ENCODE results near the gene SOCS1. TPM values are rescaled to one million over a fixed set of nuclear protein-coding genes. Genes with fewer than 3 reads are reported as not detected.

SOCS1 gene
- total and polyA plus RNA-seq, 3 donors from 2014 or later, result 3.6 to 16.8 (median 10.7) TPM

GRCh38 chr16:11217651-11218603 is 38.1 kb downstream of the SOCS1 start:
- intact Hi-C loops (cut with DNase I; ENCODE audit: low total_unique reads), result no loop called here
- TF ChIP-seq CTCF (IDR thresholded peaks at IDR 0.05), result no peak
- TF ChIP-seq POLR2A (IDR thresholded peaks at IDR 0.05), result no peak
- H3K27ac ChIP-seq, result no peak overlapping the region
- no peaks in the 10 kb centered on the region for H3K27me3 ChIP-seq
- no peak for DNase-seq
- H3K36me3 ChIP-seq (ENCODE audit: low read depth, missing control alignments), result no peaks in the 10 kb centered on the region
- no peaks in the 10 kb centered on the region for H3K9me3 ChIP-seq
- no peaks in the 10 kb centered on the region for H3K4me1 ChIP-seq
- WGBS, 2 donors, result 66 to 69% methylated on average over 3 of the region's 3 CpGs
- no peak overlapping the region for H3K4me3 ChIP-seq

GRCh38 chr16:11215935-11216556 is 40.0 kb downstream of the SOCS1 start:
- TF ChIP-seq CTCF (IDR thresholded peaks at IDR 0.05), result no peak
- TF ChIP-seq POLR2A (IDR thresholded peaks at IDR 0.05), result no peak
- Histone ChIP-seq H3K4me3 (no peak overlapping the region), H3K4me1 (peaks cover 3% of the 10 kb centered on the region), H3K27ac (no peak overlapping the region), H3K36me3 (ENCODE audit: low read depth, missing control alignments) (no peaks in the 10 kb centered on the region), H3K9me3 (no peaks in the 10 kb centered on the region), H3K27me3 (no peaks in the 10 kb centered on the region)
- intact Hi-C loops (cut with DNase I; ENCODE audit: low total_unique reads), result no loop called here
- DNase-seq, result no peak
- WGBS, 2 donors, result 93 to 99% methylated on average over 3 of the region's 3 CpGs

GRCh38 chr16:11213799-11214198 is 42.2 kb downstream of the SOCS1 start:
- peaks cover 3% of the 10 kb centered on the region for H3K4me1 ChIP-seq
- no peaks in the 10 kb centered on the region for H3K36me3 ChIP-seq (ENCODE audit: low read depth, missing control alignments)
- no peak for DNase-seq
- H3K27ac ChIP-seq, result no peak overlapping the region
- TF ChIP-seq CTCF (IDR thresholded peaks at IDR 0.05), result no peak
- no peak for TF ChIP-seq POLR2A (IDR thresholded peaks at IDR 0.05)
- no peaks in the 10 kb centered on the region for H3K27me3 ChIP-seq
- no peaks in the 10 kb centered on the region for H3K9me3 ChIP-seq
- 95 to 99% methylated on average over 7 of the region's 7 CpGs for WGBS, 2 donors
- H3K4me3 ChIP-seq, result no peak overlapping the region
- intact Hi-C loops (cut with DNase I; ENCODE audit: low total_unique reads), result no loop called here

GRCh38 chr16:11213373-11213772 is 42.6 kb downstream of the SOCS1 start:
- Histone ChIP-seq H3K4me3 (no peak overlapping the region), H3K36me3 (ENCODE audit: low read depth, missing control alignments) (no peaks in the 10 kb centered on the region), H3K4me1 (peaks cover 3% of the 10 kb centered on the region), H3K9me3 (no peaks in the 10 kb centered on the region), H3K27me3 (no peaks in the 10 kb centered on the region), H3K27ac (no peak overlapping the region)
- no peak for DNase-seq
- TF ChIP-seq POLR2A (IDR thresholded peaks at IDR 0.05), result no peak
- no peak for TF ChIP-seq CTCF (IDR thresholded peaks at IDR 0.05)
- intact Hi-C loops (cut with DNase I; ENCODE audit: low total_unique reads), result no loop called here
- 95 to 98% methylated on average over 4 to 5 of the region's 5 CpGs for WGBS, 2 donors
